ENCODE measurements around the gene ALK. TPM values are rescaled to one million over a fixed set of nuclear protein-coding genes. Genes with fewer than 3 reads are reported as not detected.

ALK gene
- total RNA-seq, 2 donors from 2014 or later = 0.21 to 0.26 TPM

GRCh38 chr2:29698216-29698615, 223.2 kb downstream of the ALK start:
- intact Hi-C loops (cut with DNase I) = no loop called here
- DNase-seq = no peak
- peak in 1 of 2 donors; percentile 23 for ATAC-seq

- ATAC-seq = peak in 1 of 2 donors; percentile 60
- intact Hi-C loops (cut with DNase I) = no loop called here
- DNase-seq = no peak
Measured at GRCh38 chr2:29697715-29698114, 223.7 kb downstream of the ALK start.

GRCh38 chr2:29697181-29697580, 224.2 kb downstream of the ALK start:
- ATAC-seq (no peak), DNase-seq (no peak)
- intact Hi-C loops (cut with DNase I) = no loop called here

GRCh38 chr2:29694741-29695140, 226.6 kb downstream of the ALK start:
- ATAC-seq = no peak
- intact Hi-C loops (cut with DNase I) = no loop called here
- DNase-seq = no peak

- ATAC-seq (no peak), DNase-seq (no peak)
- intact Hi-C loops (cut with DNase I) = no loop called here
Measured at GRCh38 chr2:29691391-29691950, 229.9 kb downstream of the ALK start.

- intact Hi-C loops (cut with DNase I) = no loop called here
- no peak for DNase-seq
- ATAC-seq = no peak
Measured at GRCh38 chr2:29689666-29690065, 231.7 kb downstream of the ALK start.

GRCh38 chr2:29688429-29688828, 233.0 kb downstream of the ALK start:
- ATAC-seq (no peak), DNase-seq (no peak)
- intact Hi-C loops (cut with DNase I) = no loop called here

GRCh38 chr2:29687121-29687520, 234.3 kb downstream of the ALK start:
- no peak for DNase-seq
- ATAC-seq = no peak
- intact Hi-C loops (cut with DNase I) = no loop called here

- intact Hi-C loops (cut with DNase I) = no loop called here
- DNase-seq (no peak), ATAC-seq (no peak)
Measured at GRCh38 chr2:29676886-29677453, 244.4 kb downstream of the ALK start.

- ATAC-seq (no peak), DNase-seq (no peak)
- intact Hi-C loops (cut with DNase I) = no loop called here
Measured at GRCh38 chr2:29664578-29664977, 256.8 kb downstream of the ALK start.

- no peak for ATAC-seq
- no peak for DNase-seq
- intact Hi-C loops (cut with DNase I) = no loop called here
Measured at GRCh38 chr2:29663268-29663667, 258.1 kb downstream of the ALK start.

GRCh38 chr2:29662861-29663260, 258.5 kb downstream of the ALK start:
- DNase-seq (no peak), ATAC-seq (no peak)
- intact Hi-C loops (cut with DNase I) = no loop called here

- no peak for DNase-seq
- ATAC-seq = no peak
- intact Hi-C loops (cut with DNase I) = no loop called here
Measured at GRCh38 chr2:29660201-29660600, 261.2 kb downstream of the ALK start.

- DNase-seq (no peak), ATAC-seq (no peak)
- intact Hi-C loops (cut with DNase I) = no loop called here
Measured at GRCh38 chr2:29659178-29659577, 262.2 kb downstream of the ALK start.

GRCh38 chr2:29657674-29658073, 263.7 kb downstream of the ALK start:
- intact Hi-C loops (cut with DNase I) = no loop called here
- no peak for DNase-seq
- no peak for ATAC-seq

- DNase-seq = no peak
- intact Hi-C loops (cut with DNase I) = no loop called here
- ATAC-seq = peak; percentile 94 to 99
Measured at GRCh38 chr2:29655391-29656086, 265.8 kb downstream of the ALK start.

- no peak for ATAC-seq
- intact Hi-C loops (cut with DNase I) = no loop called here
- DNase-seq = no peak
Measured at GRCh38 chr2:29650631-29651097, 270.7 kb downstream of the ALK start.

GRCh38 chr2:29644949-29645348, 276.4 kb downstream of the ALK start:
- intact Hi-C loops (cut with DNase I) = no loop called here
- DNase-seq (no peak), ATAC-seq (no peak)

GRCh38 chr2:29643196-29643595, 278.2 kb downstream of the ALK start:
- no peak for DNase-seq
- intact Hi-C loops (cut with DNase I) = no loop called here
- no peak for ATAC-seq

- intact Hi-C loops (cut with DNase I) = no loop called here
- no peak for ATAC-seq
- DNase-seq = no peak
Measured at GRCh38 chr2:29640360-29640759, 281.0 kb downstream of the ALK start.

GRCh38 chr2:29638641-29639040, 282.7 kb downstream of the ALK start:
- no peak for ATAC-seq
- no peak for DNase-seq
- intact Hi-C loops (cut with DNase I) = no loop called here
